ENCODE results near the gene FAM170B.

FAM170B gene

DNA sequence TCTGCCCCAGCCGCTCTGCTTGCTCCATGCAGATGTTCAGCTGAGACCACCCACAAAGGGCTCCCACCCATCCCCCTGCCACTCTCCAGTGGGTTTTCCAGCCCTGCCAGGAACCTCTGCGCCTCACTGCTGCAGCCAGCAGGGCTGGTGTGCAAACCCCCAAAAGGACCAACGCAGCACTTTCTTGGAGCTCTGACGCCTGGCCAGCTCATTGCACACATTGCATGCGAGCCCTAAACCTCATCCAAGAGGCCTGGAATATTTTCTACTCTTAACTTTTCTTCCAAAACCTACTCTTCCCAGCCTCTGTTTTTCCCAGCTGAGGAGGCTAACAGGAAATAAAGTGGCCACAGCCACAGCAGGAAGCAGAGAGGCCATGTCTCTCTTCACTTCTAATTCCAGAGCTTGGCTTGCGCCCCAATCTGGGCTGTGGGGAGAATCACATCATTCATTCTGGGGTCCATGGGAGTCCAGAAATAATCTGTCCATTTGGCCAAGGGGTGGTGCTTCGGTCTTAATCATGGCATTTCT is 4.6 kb upstream of the FAM170B start:
- ChIA-PET CTCF (interaction anchor here (0.9 to 2.3 kb wide), 8 partner anchors 10 to 482 kb away, joined by 3 to 8 read pairs (median 4); no protein-coding TSS in a partner anchor), POLR2A (interaction anchor here (0.5 to 1.8 kb wide), 3 partner anchors 12 to 214 kb away, joined by 3 to 5 read pairs (median 3); no protein-coding TSS in a partner anchor)
- no peak overlapping the region for H3K4me3 ChIP-seq (ENCODE audit: low read depth, low read length)
- no peak for DNase-seq (ENCODE audit: low read depth, low spot score)
- TF ChIP-seq, protein P1, sequence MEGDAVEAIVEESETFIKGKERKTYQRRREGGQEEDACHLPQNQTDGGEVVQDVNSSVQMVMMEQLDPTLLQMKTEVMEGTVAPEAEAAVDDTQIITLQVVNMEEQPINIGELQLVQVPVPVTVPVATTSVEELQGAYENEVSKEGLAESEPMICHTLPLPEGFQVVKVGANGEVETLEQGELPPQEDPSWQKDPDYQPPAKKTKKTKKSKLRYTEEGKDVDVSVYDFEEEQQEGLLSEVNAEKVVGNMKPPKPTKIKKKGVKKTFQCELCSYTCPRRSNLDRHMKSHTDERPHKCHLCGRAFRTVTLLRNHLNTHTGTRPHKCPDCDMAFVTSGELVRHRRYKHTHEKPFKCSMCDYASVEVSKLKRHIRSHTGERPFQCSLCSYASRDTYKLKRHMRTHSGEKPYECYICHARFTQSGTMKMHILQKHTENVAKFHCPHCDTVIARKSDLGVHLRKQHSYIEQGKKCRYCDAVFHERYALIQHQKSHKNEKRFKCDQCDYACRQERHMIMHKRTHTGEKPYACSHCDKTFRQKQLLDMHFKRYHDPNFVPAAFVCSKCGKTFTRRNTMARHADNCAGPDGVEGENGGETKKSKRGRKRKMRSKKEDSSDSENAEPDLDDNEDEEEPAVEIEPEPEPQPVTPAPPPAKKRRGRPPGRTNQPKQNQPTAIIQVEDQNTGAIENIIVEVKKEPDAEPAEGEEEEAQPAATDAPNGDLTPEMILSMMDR (IDR thresholded peaks at IDR 0.05; ENCODE audit: insufficient read depth, low read length, missing control alignments), result no peak

DNA sequence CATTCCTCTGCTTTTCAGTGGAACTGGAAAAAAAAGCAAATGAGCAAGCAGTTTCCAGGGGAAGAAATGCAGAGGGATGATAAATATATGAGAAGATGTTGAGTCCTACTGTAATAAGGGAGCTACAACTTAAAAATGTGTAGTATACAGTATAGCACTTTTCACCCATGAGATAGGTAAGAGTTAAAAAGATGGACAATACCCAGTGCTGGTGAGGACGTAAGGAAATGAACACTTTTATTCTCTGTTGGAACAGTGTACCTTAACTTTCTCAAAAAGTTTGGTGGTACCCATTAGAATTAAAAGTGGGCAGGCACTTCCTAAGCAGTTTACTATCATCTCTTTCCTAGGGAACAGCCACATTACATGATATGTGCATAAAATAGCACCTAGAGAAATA is 2.7 kb upstream of the FAM170B start:
- H3K4me3 ChIP-seq (ENCODE audit: low read depth, low read length), result no peak overlapping the region
- CTCF ChIA-PET, result no interaction called here
- POLR2A ChIA-PET, result no interaction called here
- DNase-seq (ENCODE audit: low read depth, low spot score), result no peak
- TF ChIP-seq, protein P1 (IDR thresholded peaks at IDR 0.05; ENCODE audit: insufficient read depth, low read length, missing control alignments), result no peak

GRCh38 chr10:49135575-49136313 is 1.9 kb upstream of the FAM170B start:
- TF ChIP-seq, protein P1 (IDR thresholded peaks at IDR 0.05; ENCODE audit: insufficient read depth, low read length, missing control alignments), result no peak
- POLR2A ChIA-PET, result no interaction called here
- CTCF ChIA-PET, result interaction anchor here (0.6 kb wide), 1 partner anchor 42 kb away, joined by 3 read pairs; no protein-coding TSS in a partner anchor
- no peak for DNase-seq (ENCODE audit: low read depth, low spot score)
- H3K4me3 ChIP-seq (ENCODE audit: low read depth, low read length), result no peak overlapping the region

DNA sequence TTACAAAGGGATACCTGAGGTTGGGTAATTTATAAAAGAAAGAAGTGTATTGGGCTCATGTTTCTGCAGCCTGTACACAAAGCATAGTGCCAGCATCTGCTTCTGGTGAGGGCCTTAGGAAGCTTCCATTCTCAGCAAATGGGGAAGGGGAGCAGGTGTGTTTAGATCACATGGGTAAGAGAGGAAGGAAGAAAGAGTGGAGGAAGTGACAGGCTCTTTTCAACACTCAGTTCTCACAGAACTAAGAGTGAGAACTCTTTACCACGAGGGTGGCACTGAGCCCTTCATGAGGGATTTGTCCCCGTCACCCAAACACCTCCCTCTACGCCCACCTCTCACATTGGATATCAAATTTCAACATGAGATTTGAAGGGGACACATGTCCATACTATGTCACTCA is 506 bp upstream of the FAM170B start:
- CTCF ChIA-PET, result no interaction called here
- no peak for DNase-seq (ENCODE audit: low read depth, low spot score)
- POLR2A ChIA-PET, result no interaction called here
- TF ChIP-seq, protein P1 (IDR thresholded peaks at IDR 0.05; ENCODE audit: insufficient read depth, low read length, missing control alignments), result no peak
- H3K4me3 ChIP-seq (ENCODE audit: low read depth, low read length), result no peak overlapping the region

- POLR2A ChIA-PET, result no interaction called here
- no peak overlapping the region for H3K4me3 ChIP-seq (ENCODE audit: low read depth, low read length)
- CTCF ChIA-PET, result no interaction called here
- no peak for DNase-seq (ENCODE audit: low read depth, low spot score)
- TF ChIP-seq, protein P1 (IDR thresholded peaks at IDR 0.05; ENCODE audit: insufficient read depth, low read length, missing control alignments), result no peak
Observed at GRCh38 chr10:49132362-49132737, 1.5 kb downstream of the FAM170B start.

DNA sequence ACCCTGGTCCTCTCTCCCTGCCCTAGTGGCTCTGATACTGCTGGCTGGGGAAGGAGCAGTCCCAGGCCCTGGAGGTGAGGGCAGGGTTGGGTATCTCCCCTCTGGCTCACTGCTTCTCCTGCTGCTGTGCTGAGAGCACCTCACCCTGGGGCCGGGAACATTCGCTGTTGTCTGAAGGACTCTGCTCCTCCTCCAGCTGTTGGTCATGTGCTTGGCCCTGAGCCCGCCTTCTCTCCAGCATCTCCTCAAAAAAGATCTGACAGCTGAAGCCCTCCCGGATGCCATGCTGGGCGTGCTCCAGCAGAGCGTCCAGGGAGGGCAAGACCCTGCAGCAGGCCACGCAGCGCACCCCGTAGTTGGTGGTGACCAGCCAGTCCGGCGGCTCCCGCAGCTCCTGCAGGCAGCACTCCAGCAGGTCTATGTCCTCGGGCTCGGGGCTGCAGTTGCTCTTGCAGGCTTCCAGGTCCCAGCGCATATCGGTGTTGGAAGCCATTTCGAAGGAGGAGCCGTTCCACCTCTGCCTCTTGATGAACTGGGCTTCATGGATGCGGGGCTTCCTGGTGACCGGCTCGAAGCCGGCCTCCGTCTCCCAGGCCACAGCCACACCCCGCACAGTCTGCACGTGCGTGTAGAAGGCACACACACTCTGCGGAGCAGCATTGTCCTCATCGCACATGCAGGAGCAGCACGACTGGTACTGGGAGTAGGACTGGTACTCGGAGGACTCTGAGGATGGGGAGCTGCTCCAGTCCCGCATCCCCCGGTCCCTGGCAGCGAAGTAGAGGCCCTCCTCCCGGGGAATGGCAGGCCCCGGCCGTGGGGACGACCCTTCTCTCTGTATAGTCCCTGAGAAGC is 2.1 kb downstream of the FAM170B start:
- DNase-seq (ENCODE audit: low read depth, low spot score), result no peak
- CTCF ChIA-PET, result interaction anchor here (1.3 kb wide), 1 partner anchor 14 kb away, joined by 3 read pairs; no protein-coding TSS in a partner anchor
- H3K4me3 ChIP-seq (ENCODE audit: low read depth, low read length), result no peak overlapping the region
- TF ChIP-seq, protein P1 (IDR thresholded peaks at IDR 0.05; ENCODE audit: insufficient read depth, low read length, missing control alignments), result no peak
- POLR2A ChIA-PET, result no interaction called here

Measured in AG04449 (cell line).